Gastroesophageal sphincter (tissue), 2 donors: ENCODE data around the gene PRSS12.

Experiments
- POLR2A ChIP-seq, 2 donors: fragments of 450-650 bp; IDR thresholded peaks; one replicate each; pipeline ENCODE4 v1.6.1; 2017; ENCODE audit warnings: antibody characterized with exemption in 2 of 2, mild to moderate bottlenecking in 2 of 2, moderate library complexity in 1 of 2
- POLR2AphosphoS5 ChIP-seq: sonication (generic); formaldehyde crosslinking; IDR thresholded peaks from one replicate; pipeline ENCODE4 v1.6.1; 2017; ENCODE audit warnings: antibody characterized with exemption

DNA sequence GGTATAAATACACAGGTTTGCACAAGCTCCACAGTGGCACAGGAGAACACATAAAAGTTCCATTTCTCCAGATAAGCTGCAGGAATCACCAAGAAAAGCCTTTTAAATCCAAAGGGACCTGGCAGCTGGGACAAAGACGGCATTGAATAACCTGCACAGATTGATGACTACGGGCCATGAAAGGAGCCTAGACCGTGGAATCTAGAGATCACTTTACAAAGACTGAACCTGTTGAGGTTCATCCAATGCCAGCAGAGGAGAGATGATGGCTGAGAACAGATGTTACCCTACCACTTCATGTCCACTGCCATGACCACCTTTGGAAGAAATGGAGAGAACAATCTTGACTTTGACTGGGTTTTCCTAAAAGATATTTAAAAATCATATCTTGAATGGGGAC, 88.7 kb downstream of the PRSS12 start:
- TF ChIP-seq POLR2A (IDR thresholded peaks at IDR 0.05) (no peak), POLR2AphosphoS5 (no peak)
